ENCODE results near the gene TMEM144. TPM values are rescaled to one million over a fixed set of nuclear protein-coding genes. Genes with fewer than 3 reads are reported as not detected.

The TMEM144 gene
- total RNA-seq, 1 donor from 2014 or later = 4.2 TPM

DNA sequence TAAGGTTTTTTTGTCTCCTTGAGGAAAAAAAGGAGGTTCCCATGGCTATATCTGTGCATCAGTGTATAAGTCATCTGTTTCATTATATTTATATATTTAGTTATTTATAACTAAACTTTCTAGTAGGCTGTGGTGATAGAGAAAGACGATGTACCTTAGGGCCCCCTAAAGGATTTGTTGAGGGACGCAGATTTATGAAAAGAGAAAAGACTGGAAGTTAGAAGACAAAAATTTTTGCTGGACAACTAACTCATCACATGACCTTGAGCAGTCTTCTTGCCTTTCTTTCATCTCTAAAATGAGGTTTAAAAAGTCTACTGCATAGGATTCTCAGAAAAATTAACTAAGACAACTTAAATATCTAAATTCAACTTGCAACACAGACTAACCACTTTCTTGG, 43.6 kb upstream of the TMEM144 start:
- DNase-seq (ENCODE audit: low read depth) (no peak), FAIRE-seq (no peak)
- no peak overlapping the region for H3K4me3 ChIP-seq (ENCODE audit: low read depth, low read length)
- no peaks in the 10 kb centered on the region for H3K27me3 ChIP-seq (ENCODE audit: control insufficient read depth, insufficient read depth, low read length)
- no peaks in the 10 kb centered on the region for H3K36me3 ChIP-seq (ENCODE audit: control insufficient read depth, insufficient read depth, low read length)
- TF ChIP-seq, protein P1, sequence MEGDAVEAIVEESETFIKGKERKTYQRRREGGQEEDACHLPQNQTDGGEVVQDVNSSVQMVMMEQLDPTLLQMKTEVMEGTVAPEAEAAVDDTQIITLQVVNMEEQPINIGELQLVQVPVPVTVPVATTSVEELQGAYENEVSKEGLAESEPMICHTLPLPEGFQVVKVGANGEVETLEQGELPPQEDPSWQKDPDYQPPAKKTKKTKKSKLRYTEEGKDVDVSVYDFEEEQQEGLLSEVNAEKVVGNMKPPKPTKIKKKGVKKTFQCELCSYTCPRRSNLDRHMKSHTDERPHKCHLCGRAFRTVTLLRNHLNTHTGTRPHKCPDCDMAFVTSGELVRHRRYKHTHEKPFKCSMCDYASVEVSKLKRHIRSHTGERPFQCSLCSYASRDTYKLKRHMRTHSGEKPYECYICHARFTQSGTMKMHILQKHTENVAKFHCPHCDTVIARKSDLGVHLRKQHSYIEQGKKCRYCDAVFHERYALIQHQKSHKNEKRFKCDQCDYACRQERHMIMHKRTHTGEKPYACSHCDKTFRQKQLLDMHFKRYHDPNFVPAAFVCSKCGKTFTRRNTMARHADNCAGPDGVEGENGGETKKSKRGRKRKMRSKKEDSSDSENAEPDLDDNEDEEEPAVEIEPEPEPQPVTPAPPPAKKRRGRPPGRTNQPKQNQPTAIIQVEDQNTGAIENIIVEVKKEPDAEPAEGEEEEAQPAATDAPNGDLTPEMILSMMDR (IDR thresholded peaks at IDR 0.05; ENCODE audit: insufficient read depth, low read length, severe bottlenecking) = no peak

DNA sequence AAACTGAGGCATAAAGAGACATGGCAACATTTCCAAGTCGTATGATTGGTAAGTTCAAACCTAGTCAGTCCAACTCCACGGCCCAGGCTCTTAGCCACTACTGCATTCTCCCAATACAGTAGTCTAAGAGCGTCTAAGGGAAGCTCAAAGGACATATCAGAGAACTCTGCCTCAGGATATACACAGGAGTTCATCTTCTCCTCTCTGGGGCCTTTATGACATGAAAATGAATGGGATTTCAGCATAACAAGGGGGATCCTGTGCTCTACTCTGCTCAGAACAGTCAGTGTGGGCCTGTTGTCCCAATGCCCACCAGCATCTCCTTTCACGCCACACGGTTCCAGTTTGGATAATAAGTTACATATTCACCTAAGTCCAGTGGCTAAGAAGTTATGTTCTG, 41.7 kb upstream of the TMEM144 start:
- TF ChIP-seq, protein P1 (IDR thresholded peaks at IDR 0.05; ENCODE audit: insufficient read depth, low read length, severe bottlenecking) = no peak
- no peak for DNase-seq (ENCODE audit: low read depth)
- H3K36me3 ChIP-seq (ENCODE audit: control insufficient read depth, insufficient read depth, low read length) = no peaks in the 10 kb centered on the region
- FAIRE-seq = no peak
- no peak overlapping the region for H3K4me3 ChIP-seq (ENCODE audit: low read depth, low read length)
- no peaks in the 10 kb centered on the region for H3K27me3 ChIP-seq (ENCODE audit: control insufficient read depth, insufficient read depth, low read length)

DNA sequence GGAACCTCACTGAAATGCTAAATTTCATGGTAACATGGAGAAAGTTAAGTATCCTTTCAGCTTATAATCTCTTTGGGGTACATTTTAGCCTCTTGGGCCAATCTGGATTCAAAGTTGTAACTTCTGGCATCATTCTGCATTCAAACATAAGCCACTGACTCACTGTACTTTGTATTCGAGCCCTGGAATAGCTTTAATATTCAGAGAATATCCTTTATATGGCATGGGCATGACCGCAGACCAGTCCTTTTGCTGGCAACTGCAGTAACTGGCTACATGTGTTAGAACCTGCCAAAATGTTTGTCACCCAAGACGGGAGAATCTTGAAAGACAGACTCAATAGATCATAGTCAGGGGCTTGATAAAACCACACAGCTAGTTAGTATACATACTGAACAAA, 40.8 kb upstream of the TMEM144 start:
- DNase-seq (ENCODE audit: low read depth) (no peak), FAIRE-seq (no peak)
- Histone ChIP-seq H3K27me3 (ENCODE audit: control insufficient read depth, insufficient read depth, low read length) (no peaks in the 10 kb centered on the region), H3K4me3 (ENCODE audit: low read depth, low read length) (no peak overlapping the region), H3K36me3 (ENCODE audit: control insufficient read depth, insufficient read depth, low read length) (no peaks in the 10 kb centered on the region)
- TF ChIP-seq, protein P1 (IDR thresholded peaks at IDR 0.05; ENCODE audit: insufficient read depth, low read length, severe bottlenecking) = no peak

DNA sequence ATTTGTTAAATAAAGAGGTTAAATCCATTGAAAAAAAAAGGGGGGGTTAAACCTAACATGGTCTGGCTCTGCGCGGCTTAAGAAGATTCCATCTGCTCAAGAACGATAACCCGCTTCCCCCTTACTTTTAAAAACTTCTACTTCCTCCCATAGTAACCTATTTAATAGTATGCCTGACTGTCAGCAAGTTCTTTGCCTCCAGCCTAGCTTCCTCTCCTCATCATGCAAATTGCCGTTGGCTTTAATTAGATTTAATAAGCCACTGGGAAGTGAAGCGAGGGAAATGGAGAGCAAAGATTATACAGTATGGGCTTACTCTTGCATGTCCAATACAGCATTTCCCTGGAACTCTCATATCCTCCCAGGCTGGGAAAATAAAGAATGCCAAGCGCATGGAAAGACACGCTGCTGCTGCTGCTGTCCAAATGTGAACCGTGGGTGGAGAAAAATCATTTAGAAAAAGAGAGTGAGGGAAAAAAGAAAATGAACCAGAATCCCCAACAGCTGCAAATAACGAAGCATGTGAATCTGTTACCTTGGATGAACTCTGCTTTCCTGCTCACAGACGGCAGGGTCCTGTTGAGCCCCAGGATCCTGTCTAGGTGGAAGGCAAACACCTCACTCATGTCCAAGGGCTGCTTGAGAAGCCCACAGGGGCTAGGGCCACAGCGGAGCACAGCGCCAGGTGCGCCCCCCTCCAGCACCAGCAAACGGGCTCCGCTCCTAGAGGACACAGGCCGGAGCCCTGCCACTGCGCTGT, 40.2 kb upstream of the TMEM144 start:
- TF ChIP-seq, protein P1 (IDR thresholded peaks at IDR 0.05; ENCODE audit: insufficient read depth, low read length, severe bottlenecking) = no peak
- Histone ChIP-seq H3K4me3 (ENCODE audit: low read depth, low read length) (peak overlapping the region; percentile 7), H3K27me3 (ENCODE audit: control insufficient read depth, insufficient read depth, low read length) (no peaks in the 10 kb centered on the region), H3K36me3 (ENCODE audit: control insufficient read depth, insufficient read depth, low read length) (no peaks in the 10 kb centered on the region)
- FAIRE-seq = no peak
- DNase-seq (ENCODE audit: low read depth) = no peak

DNA sequence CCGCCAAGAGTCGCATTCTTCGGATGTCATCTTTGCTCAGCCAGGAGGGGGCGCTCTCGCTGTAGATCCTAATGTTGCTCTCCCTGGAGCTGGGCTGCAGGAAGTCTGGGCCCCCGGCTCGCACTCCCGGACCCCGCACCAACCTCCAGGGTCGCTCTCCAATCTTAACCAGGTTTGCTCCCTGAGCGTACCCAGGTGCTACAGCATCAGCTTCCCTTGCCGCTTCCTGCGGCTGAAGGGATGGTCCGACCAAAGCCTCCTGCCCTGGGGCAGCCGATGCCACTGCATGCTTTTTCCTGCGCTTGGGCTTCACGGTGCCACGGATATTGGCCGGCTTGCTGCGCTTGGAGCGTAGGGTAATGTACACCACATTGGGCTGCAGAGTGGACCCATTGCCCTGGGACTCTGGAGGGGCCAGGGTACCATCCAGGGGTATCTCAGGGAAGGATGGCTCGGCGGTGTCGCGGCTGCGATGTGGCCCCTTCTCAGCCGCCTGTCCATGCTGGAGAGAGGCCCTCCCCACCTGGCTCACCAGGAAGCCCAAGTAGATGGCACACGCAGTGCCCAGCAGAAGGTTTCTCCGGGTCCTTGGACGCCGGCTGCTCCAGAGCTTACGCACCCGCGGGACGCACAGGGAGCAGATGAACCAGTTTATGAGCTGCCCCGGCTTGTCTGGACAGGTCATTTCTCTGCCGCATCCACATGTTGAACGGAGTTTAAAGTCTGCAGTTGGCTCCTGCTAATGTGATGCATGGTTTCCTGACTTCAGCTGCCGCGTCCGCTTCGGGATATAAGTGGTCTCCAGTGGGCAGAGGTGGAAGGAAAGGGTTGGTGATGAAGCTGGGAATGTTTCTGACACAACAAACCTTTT, 39.4 kb upstream of the TMEM144 start:
- peak overlapping the region; percentile 49 for H3K4me3 ChIP-seq (ENCODE audit: low read depth, low read length)
- peak; percentile 91 for DNase-seq (ENCODE audit: low read depth)

More for the DNA sequence above, 39.4 kb upstream of the TMEM144 start:
- no peaks in the 10 kb centered on the region for H3K36me3 ChIP-seq (ENCODE audit: control insufficient read depth, insufficient read depth, low read length)
- H3K27me3 ChIP-seq (ENCODE audit: control insufficient read depth, insufficient read depth, low read length) = no peaks in the 10 kb centered on the region
- FAIRE-seq = no peak
- TF ChIP-seq, protein P1 (IDR thresholded peaks at IDR 0.05; ENCODE audit: insufficient read depth, low read length, severe bottlenecking) = peak; percentile 25
